PC-9 (cell line): ENCODE results near the gene REV3L. TPM values are rescaled to one million over a fixed set of nuclear protein-coding genes. Genes with fewer than 3 reads are reported as not detected.
"Not testable (repeated sequence)": the region's sequence is repeated elsewhere in the genome, so short reads cannot be mapped to it uniquely, and the experiment has no call there.

Experiments used
- BruUV-seq: library from RNA; stranded (reverse); fragments of 400-500 nt; replicated peaks from 2 replicates; lab custom pipeline; 2021; lab: Mats Ljungman, UMichigan
- CTCF ChIA-PET: fragments of 300-600 bp; sonication (Branson Sonifier 250); formaldehyde crosslinking; loops from one replicate; lab custom pipeline; 2022; ENCODE audit warnings: antibody characterized with exemption; lab: Charles Lee
- POLR2A ChIA-PET: fragments of 300-600 bp; sonication (Branson Sonifier 250); formaldehyde crosslinking; loops from one replicate; lab custom pipeline; 2022; ENCODE audit warnings: antibody characterized with exemption; ENCODE audit not compliant: unreplicated experiment; lab: Charles Lee
- DNase-seq, 2 experiments: peaks; one replicate each; pipeline versions ENCODE4 v3.0.0 to v3.0.0-alpha.2; 2015 to 2022; ENCODE audit warnings: mixed read lengths in 1 of 2
- H2AFZ ChIP-seq: fragments of 200-600 bp; sonication (generic); 2 replicates; pipeline ENCODE4 v1.8.1; 2017; ENCODE audit warnings: antibody characterized with exemption
- H3F3A ChIP-seq: fragments of 200-600 bp; sonication (generic); 2 replicates; pipeline ENCODE4 v1.8.1; 2017; ENCODE audit warnings: antibody characterized with exemption, mild to moderate bottlenecking, low read depth; ENCODE audit not compliant: insufficient read depth
- H3K27ac ChIP-seq: fragments of 200-600 bp; sonication (generic); 2 replicates; pipeline ENCODE4 v1.6.1; 2016; ENCODE audit warnings: mixed run types
- H3K27me3 ChIP-seq: fragments of 200-600 bp; sonication (generic); 2 replicates; pipeline ENCODE4 v1.6.1; 2016; ENCODE audit warnings: low read depth, mixed run types; ENCODE audit not compliant: insufficient read depth
- H3K36me3 ChIP-seq: fragments of 200-600 bp; sonication (generic); 2 replicates; pipeline ENCODE4 v1.6.1; 2016; ENCODE audit warnings: low read depth, mixed run types
- H3K4me1 ChIP-seq: fragments of 200-600 bp; sonication (generic); replicated peaks from 2 replicates; pipeline ENCODE4 v1.6.1; 2016; ENCODE audit warnings: mixed run types; ENCODE audit not compliant: insufficient read depth
- H3K4me2 ChIP-seq: fragments of 200-600 bp; sonication (generic); 2 replicates; pipeline ENCODE4 v1.6.1; 2017; ENCODE audit warnings: mixed run types
- H3K4me3 ChIP-seq: fragments of 200-600 bp; sonication (generic); 2 replicates; pipeline ENCODE4 v1.6.1; 2016; ENCODE audit warnings: mixed run types
- H3K79me2 ChIP-seq: fragments of 200-600 bp; sonication (generic); 2 replicates; pipeline ENCODE4 v1.6.1; 2017; ENCODE audit warnings: low read depth, mixed run types
- H3K9me2 ChIP-seq: fragments of 200-600 bp; sonication (generic); 2 replicates; pipeline ENCODE4 v1.8.1; 2017; ENCODE audit warnings: mild to moderate bottlenecking; ENCODE audit not compliant: insufficient read depth
- H3K9me3 ChIP-seq: fragments of 200-600 bp; sonication (generic); 2 replicates; pipeline ENCODE4 v1.8.1; 2016; ENCODE audit warnings: low read depth; ENCODE audit not compliant: insufficient read depth
- H4K20me1 ChIP-seq: fragments of 200-600 bp; sonication (generic); 2 replicates; pipeline ENCODE4 v1.8.1; 2017; ENCODE audit not compliant: insufficient read depth
- EZH2 ChIP-seq: fragments of 200-600 bp; sonication (generic); IDR thresholded peaks from 2 replicates; pipeline ENCODE4 v1.8.0; 2017; ENCODE audit warnings: antibody characterized with exemption, low read depth
- intact Hi-C: fragments of 100-400 bp; cut with micrococcal nuclease; formaldehyde crosslinking; loops from one replicate; pipeline ENCODE4 v1.10.0; 2022; ENCODE audit not compliant: unreplicated experiment
- total RNA-seq: library from RNA; stranded (reverse); gene quantifications from 2 replicates; pipeline ENCODE4 v1.2.3, GENCODE V29; 2021
- TF ChIP-seq, protein P1 (sequence below): fragments of 200-600 bp; sonication (generic); conservative IDR thresholded peaks from 2 replicates; pipeline ENCODE4 v1.6.1; 2017; ENCODE audit warnings: mixed run types, antibody characterized with exemption, mild to moderate bottlenecking, moderate library complexity

Gene REV3L
- total RNA-seq, 1 experiment from 2014 or later = 22.9 TPM

DNA sequence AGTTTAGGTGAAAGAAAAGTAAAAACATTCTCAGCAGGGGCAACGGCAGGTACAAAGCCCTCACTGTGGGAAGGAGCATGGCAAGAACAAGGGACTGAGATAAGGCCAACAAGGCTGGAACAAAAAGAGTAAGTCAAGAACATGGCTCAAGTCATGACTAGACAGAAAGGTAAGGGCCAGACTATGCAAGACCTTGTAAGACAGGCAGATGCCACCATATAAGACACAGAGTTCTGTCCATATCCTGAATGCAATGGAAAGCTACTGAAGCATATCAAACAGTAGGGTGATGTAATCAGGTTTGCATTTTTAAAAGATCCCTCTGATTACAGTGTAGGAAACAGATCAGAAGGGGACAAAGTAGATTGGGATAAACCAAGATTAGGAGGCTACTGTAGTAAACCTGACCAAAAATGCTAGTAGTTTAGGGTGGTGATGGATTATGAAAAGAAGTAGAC, 5.5 kb downstream of the REV3L start:
- peaks cover 87% of the 10 kb centered on the region for H3K79me2 ChIP-seq
- peak overlapping the region; percentile 49 for H3K27ac ChIP-seq
- peak in 1 of 2 experiments; percentile 45 for DNase-seq
- peaks cover 5% of the 10 kb centered on the region; the same call in 1 of the 2 replicates for H4K20me1 ChIP-seq
- H3K4me2 ChIP-seq = peak overlapping the region; percentile 47
- H3K27me3 ChIP-seq = no peaks in the 10 kb centered on the region
- CTCF ChIA-PET = interaction anchor here (0.5 to 1.7 kb wide), 2 partner anchors 74 to 116 kb away, joined by 3 to 11 read pairs; no protein-coding TSS in a partner anchor
- intact Hi-C loops = loop anchor here (5.0 kb wide), 1 partner anchor 115 kb away; no protein-coding TSS in a partner anchor
- H3K9me3 ChIP-seq = no peaks in the 10 kb centered on the region
- no peaks in the 10 kb centered on the region for H3K9me2 ChIP-seq
- H3K4me1 ChIP-seq = peaks cover 49% of the 10 kb centered on the region
- H3K36me3 ChIP-seq = no peaks in the 10 kb centered on the region
- no peak overlapping the region for H2AFZ ChIP-seq
- TF ChIP-seq EZH2 = no peak
- TF ChIP-seq, protein P1, sequence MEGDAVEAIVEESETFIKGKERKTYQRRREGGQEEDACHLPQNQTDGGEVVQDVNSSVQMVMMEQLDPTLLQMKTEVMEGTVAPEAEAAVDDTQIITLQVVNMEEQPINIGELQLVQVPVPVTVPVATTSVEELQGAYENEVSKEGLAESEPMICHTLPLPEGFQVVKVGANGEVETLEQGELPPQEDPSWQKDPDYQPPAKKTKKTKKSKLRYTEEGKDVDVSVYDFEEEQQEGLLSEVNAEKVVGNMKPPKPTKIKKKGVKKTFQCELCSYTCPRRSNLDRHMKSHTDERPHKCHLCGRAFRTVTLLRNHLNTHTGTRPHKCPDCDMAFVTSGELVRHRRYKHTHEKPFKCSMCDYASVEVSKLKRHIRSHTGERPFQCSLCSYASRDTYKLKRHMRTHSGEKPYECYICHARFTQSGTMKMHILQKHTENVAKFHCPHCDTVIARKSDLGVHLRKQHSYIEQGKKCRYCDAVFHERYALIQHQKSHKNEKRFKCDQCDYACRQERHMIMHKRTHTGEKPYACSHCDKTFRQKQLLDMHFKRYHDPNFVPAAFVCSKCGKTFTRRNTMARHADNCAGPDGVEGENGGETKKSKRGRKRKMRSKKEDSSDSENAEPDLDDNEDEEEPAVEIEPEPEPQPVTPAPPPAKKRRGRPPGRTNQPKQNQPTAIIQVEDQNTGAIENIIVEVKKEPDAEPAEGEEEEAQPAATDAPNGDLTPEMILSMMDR = no peak
- H3K4me3 ChIP-seq = peak overlapping the region; percentile 6; the same call in 1 of the 2 replicates
- no TSS peak for BruUV-seq
- H3F3A ChIP-seq = peaks cover 15% of the 10 kb centered on the region; the same call in 1 of the 2 replicates
- POLR2A ChIA-PET = interaction anchor here (0.5 to 0.6 kb wide), 2 partner anchors 83 to 1003 kb away, joined by 4 to 13 read pairs; no protein-coding TSS in a partner anchor

DNA sequence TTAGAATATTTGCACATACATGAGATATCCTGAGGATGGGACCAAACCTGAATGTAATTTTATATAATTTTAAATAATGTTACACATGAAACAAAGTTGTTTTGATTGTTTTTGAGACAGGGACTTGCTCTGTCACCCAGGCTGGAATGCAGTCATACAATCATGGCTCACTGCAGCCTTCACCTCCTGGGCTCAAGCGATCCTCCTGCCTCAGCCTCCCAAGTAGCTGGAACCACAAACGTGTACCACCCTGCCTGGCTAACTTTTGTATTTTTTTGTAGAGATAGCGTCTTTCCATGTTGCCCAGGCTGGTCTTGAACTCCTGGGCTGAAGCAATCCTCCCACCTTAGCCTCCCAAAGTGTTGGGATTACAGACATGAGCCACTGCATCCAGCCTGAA, 7.0 kb downstream of the REV3L start:
- DNase-seq, BruUV-seq, H4K20me1 ChIP-seq, H3K9me2 ChIP-seq, POLR2A ChIA-PET, H3K36me3 ChIP-seq, H3K4me2 ChIP-seq, H2AFZ ChIP-seq, H3K27ac ChIP-seq, H3K9me3 ChIP-seq, H3K4me3 ChIP-seq, H3K27me3 ChIP-seq, CTCF ChIA-PET: not testable (repeated sequence)
- peaks cover 88% of the 10 kb centered on the region for H3K79me2 ChIP-seq
- peaks cover 16% of the 10 kb centered on the region; the same call in 1 of the 2 replicates for H3F3A ChIP-seq
- peaks cover 41% of the 10 kb centered on the region for H3K4me1 ChIP-seq
- intact Hi-C loops = loop anchor here (5.0 kb wide), 1 partner anchor 114 kb away; no protein-coding TSS in a partner anchor

DNA sequence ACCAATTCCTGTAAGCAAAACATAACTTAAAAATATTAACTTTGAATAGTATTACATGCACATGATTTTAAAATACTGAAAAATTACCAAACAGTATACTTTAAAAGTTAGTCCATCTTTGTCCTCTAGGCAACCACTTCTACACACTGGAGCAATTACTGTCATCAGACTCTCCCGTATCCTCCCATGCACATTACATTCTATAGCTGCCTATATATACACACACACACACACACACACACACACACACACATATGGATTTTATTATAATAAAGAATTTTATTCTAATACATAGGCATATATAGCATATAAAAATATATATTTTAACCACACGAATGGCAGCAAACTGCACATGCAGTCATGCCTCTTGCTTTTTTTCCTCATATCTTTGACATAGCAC, 8.2 kb downstream of the REV3L start:
- TF ChIP-seq, protein P1 = no peak
- TF ChIP-seq EZH2 = no peak
- Histone ChIP-seq H3K27me3 (no peaks in the 10 kb centered on the region), H3K9me2 (no peaks in the 10 kb centered on the region), H3K36me3 (no peaks in the 10 kb centered on the region), H2AFZ (no peak overlapping the region), H3F3A (peaks cover 14% of the 10 kb centered on the region; the same call in 1 of the 2 replicates), H3K4me1 (peaks cover 28% of the 10 kb centered on the region), H3K79me2 (peaks cover 76% of the 10 kb centered on the region), H3K9me3 (no peaks in the 10 kb centered on the region), H4K20me1 (peaks cover 5% of the 10 kb centered on the region; the same call in 1 of the 2 replicates), H3K27ac (no peak overlapping the region), H3K4me3 (no peak overlapping the region), H3K4me2 (no peak overlapping the region)
- DNase-seq = no peak
- POLR2A ChIA-PET = no interaction called here
- CTCF ChIA-PET = interaction anchor here (0.6 kb wide), 1 partner anchor 168 kb away, joined by 3 read pairs; no protein-coding TSS in a partner anchor
- BruUV-seq = no TSS peak
- intact Hi-C loops = loop anchor here (5.0 kb wide), 1 partner anchor 112 kb away; no protein-coding TSS in a partner anchor
